Activated CD4-positive, alpha-beta T cell treated with anti-CD3 and anti-CD28 coated beads for 4 hours (primary cell): ENCODE data around the gene PBX3.

ENCODE experiments used
- DNase-seq, 2 donors: peaks; one replicate each; pipeline ENCODE4 v3.0.0-alpha.2; 2020

PBX3 gene

DNA sequence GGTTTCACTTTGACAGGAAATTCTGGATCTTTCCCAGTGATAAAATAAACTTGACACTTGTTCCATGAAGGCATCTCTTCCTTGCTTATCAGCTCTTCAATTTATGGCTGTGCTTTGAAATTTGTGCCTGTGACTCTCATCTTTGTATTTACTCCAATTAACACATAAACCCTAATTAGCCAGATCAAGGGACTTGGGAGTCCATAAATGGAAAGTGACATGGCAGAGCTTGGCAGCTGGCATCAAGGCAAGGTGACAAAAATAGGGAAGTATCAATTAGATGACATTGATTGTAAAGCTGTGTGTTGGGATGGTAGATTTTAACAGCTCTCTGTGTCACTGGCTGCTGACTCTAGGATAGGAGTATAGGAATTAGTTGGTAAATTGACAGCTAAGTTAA, 133.9 kb downstream of the PBX3 start:
- DNase-seq: no peak

DNA sequence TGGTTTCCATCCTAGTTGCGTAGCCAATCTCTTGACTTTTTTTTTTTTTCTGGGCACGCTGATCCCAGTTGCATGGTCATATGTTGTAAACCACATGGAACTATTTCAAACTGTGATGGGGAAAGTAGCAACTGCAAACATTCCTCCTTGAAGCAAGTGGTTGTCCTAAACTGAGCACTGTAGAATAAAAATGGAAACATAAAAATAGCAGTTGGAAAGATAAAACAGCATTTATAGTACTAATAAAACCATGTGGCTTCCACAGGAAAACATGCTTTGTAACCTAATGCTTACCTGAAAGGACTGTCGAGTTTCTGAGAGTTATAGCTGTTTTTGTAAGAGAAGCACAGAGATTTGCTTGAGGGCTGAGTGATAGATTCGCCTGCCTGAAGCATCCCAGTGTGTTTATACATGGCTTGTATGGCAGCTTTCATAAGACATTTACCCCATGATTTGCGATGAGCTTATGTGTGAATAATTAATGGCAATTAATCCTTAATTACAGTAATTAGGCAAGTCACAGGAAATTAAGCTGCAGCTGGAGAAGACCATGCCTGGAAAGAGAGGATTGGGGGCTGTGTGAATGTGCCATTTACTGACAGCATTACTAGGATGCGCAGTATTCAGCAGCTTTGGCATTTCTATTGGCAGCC, 136.5 kb downstream of the PBX3 start:
- DNase-seq: no peak

- DNase-seq: no peak
Measured at GRCh38 chr9:125884218-125884595, 137.0 kb downstream of the PBX3 start.

GRCh38 chr9:125885405-125886034, 138.3 kb downstream of the PBX3 start:
- DNase-seq: no peak

- DNase-seq: no peak
Measured at GRCh38 chr9:125886365-125886764, 139.2 kb downstream of the PBX3 start.

DNA sequence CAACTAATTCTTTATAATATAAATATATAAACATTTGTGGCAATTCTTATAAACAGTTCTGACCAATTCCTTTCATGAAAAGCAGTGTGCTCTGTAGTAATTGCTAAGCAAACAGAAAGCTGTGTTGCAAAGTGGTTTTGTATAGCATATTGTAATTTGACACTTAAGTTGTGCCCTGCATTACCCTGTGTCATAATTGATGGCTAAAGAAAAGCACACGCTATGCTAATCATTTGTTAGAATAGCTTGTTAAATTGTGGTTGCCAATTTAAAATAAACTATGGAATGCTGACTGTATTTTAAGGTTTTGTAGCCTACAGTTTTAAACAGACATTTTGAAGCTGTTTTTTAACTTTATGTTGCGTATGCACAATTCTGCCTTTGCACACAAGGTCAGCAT, 140.0 kb downstream of the PBX3 start:
- DNase-seq: no peak

- no peak for DNase-seq
Measured at GRCh38 chr9:125888211-125888610, 141.0 kb downstream of the PBX3 start.

GRCh38 chr9:125889112-125889475, 141.9 kb downstream of the PBX3 start:
- DNase-seq: no peak

DNA sequence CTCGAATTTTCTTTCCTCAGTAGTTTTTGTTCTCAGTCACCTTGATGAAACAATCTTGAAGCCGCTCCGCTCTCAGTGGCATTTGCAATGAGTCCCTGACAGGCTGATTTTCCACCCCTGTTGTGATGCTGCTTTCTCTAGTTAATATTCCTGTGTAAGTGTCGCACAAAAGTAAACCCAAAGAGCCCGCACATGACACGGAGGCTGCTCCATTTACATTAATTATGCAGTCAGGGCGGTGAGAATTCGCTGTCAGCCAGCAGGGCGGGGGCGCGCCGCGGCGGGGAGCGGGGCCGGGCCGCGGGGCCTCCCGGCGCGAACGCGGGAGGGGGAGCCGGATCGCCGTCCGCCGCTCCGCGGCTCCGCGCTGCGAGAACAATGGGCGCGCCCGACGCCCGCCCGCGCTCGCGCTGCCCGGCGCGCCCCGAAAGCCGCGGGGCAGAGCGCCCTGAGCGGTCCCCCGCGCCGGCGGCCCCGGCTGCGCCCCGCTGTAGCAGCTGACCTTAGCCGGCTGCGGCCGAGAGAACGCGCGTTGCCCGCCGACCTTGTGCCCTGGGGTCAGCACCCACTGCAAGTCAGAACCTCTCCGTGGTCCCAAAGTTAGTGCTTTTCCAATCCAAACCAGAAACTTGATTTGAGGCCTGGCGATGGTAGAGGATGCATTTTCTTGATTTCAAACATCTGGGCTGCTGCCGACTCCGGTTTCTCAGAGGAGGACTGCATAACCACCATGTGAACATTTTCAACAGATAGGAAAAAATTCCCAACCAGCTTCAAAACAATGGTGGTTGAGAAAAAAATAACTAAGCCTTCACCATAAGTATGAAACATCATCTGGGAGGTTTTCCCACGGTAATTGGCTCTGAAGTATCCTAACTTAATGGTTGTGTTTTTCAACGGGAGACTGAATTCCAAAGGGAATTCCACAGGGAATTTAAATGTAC, 142.6 kb downstream of the PBX3 start:
- peak; percentile 24 to 34 for DNase-seq

GRCh38 chr9:125890826-125891225, 143.7 kb downstream of the PBX3 start:
- no peak for DNase-seq

DNA sequence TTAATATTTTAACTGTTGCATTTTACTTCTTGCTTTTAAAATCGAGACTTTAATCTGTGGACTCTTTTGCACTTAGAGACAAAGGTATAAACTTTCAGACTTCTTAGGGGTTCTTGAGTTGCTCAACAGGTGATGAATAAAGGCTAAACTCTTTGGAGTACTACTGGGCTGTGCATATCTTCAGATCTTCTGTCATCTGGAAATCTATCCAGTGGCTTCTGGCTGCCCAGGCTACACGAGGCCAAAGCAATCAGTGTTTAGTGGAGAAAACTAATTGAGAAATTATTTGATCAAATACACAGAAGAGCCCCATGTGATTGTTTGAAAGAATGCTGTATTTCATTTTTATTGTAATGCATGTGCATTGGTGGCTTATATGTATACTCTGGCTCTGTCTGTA, 146.1 kb downstream of the PBX3 start:
- DNase-seq: no peak

GRCh38 chr9:125894566-125894965, 147.4 kb downstream of the PBX3 start:
- no peak for DNase-seq

DNA sequence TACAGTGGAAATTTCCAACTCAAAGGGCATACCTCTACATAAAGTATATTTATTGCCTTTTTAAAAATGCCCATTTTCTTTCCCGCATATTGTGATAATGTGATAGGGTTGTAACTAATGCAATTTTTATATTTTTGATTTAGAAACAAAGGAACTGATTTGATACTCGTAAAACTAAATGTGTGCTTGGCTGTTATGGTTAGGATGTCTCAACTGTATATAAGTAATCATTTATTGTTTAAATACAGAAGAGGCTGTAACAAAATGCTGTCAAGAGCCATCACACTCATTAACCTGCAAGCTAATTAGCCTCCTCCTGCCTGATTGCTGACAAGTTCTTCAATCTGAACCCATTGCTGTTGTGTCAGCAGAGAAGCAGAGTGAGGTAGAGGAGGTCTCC, 149.2 kb downstream of the PBX3 start:
- DNase-seq: no peak

GRCh38 chr9:125896964-125897363, 149.8 kb downstream of the PBX3 start:
- no peak for DNase-seq

GRCh38 chr9:125897481-125897880, 150.3 kb downstream of the PBX3 start:
- no peak for DNase-seq

DNA sequence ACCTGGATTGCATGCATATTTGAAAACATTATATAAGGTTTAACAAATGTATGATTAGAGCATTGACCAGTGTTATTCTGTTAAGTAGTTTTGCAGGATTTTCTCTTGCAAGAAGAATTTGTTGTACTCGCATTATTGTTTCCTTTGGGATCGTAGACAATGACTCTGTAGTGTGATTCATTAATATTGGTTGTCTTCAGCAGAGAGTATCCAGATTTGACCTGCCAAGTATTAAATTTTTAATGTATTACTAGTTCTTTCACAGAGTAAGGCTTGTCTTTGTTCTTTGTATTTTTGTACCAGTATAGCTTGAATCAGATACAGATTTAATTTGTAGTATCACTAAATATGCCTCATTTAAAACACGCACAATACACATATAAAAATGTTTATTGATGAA, 155.0 kb downstream of the PBX3 start:
- no peak for DNase-seq

- no peak for DNase-seq
Measured at GRCh38 chr9:125902831-125903512, 155.8 kb downstream of the PBX3 start.

DNA sequence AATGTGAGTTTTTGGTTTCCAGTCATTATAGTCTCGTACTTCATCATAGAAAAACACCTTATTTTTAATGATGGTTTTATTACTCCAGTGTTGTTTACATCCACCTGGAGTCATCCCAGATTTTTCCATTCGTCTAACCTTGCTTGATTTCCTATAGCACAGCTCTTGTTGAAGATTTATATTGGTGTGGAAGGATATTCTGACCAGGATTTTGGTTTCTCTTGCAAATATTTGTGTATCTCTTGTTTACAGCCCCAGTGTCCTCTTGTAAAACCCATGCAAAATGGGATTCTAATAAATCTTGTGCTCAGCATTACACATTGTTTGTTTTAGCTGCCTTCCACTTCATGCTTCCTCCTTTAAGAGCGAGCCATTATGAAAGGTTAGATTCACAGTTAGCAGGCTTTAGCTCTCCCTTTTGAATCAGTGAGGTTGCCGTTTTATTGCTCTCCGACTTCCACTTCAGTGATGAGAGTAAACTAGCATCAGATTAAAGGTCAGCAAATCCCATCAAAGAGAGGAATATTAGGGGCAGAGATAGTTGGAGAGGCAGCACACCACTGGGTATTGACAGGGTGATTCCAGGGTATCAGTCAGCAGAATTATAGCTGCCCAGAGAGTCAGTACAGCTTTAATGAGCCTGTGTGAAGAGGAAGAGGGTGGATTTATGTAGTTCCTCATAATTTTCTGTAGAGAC, 157.1 kb downstream of the PBX3 start:
- DNase-seq: no peak

GRCh38 chr9:125906144-125906543, 159.0 kb downstream of the PBX3 start:
- no peak for DNase-seq

DNA sequence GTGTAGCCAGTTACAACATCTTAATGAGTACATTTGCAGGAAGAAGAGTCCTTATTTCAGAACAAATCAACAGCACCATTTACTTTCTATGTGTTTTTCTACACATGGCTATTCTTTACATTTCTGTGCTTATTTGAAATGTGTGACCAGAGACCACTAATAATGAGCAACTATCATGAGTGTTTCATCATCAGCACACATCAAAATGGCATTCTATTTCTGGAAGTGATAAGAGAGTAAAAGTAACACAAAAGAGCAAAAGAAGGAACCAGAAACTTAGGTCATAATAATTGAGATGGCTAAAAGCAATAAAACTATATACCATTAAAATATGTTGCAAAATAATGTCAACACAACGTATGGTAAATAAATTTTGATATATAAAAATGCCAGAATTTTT, 159.7 kb downstream of the PBX3 start:
- DNase-seq: no peak

DNA sequence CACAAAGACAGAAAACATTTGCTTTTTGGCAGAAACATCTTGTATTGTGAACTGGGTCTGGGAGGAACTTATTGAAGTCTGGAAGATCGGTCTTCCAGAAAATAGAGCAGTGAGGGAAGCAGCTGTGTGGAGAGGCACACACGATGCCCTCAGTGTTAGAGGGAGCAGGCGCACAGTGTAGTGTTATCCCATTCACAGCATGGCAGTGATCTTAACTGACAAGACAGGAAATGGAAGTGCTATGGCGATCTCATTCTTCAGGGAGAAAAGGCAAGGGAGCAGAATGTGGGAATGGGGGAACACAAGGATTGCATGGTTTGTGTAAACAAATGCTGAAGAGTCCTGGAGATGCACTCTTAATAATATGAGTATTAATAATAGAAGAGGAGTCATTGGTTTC, 161.0 kb downstream of the PBX3 start:
- DNase-seq: no peak

- no peak for DNase-seq
Measured at GRCh38 chr9:125908966-125909365, 161.8 kb downstream of the PBX3 start.

GRCh38 chr9:125909459-125909858, 162.3 kb downstream of the PBX3 start:
- no peak for DNase-seq
